Measurements from ENCODE around the gene TACC2. TPM values are rescaled to one million over a fixed set of nuclear protein-coding genes. Genes with fewer than 3 reads are reported as not detected.

The TACC2 gene
- total and polyA plus RNA-seq, 9 of the 15 experiments (the other 6 are each of a cell fraction or from before 2014, with no cell fraction given), result under 0.01 to 0.35 (median 0.03) TPM; not detected in 6

DNA sequence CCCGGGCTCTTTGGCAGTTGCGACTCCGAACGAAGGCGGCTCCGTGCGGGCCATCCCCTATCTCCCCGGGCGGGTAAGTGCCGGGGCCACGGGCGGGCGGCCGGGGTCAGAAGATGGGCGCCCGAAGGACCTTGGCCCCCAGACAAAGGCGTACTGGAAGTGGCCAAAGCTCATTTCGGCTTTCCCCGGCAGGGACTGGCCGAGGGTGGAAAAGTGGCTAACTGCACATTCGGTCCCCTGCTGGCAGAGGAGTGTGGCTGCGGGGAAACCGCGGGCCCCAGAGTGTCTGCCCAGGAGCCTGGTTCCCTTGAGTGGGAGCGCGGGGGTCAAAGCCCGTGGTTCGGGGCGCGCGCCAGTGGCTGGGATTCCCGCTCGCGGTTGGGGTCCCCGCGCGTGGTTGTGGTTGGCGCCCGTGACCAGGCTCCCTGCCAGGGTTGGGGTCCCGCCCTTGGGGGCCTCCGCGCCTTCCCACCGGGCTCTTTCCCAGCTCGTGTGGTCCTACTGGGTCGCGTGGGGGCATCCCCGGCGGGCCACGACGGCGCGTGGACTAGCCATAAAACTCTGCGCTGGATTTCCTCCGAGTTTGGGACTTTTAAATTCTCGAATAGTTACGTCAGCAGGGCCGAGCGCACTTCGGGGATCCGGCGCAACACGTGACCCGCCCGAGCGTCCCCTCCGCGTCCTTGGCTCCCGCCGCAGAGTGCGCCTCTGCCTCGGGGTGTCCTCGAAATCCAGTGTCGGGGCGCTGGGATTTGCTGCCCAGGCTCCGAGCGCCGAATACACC is 124.4 kb downstream of the TACC2 start:
- Histone ChIP-seq H3K9me1 (ENCODE audit: control insufficient read depth, insufficient read depth, low read length) (no peaks in the 10 kb centered on the region), H3K79me2 (ENCODE audit: control insufficient read depth, insufficient read depth, low read length) (no peaks in the 10 kb centered on the region), H3K27me3 (ENCODE audit: control insufficient read depth in 2 of 2, insufficient read depth in 2 of 2, low read length in 2 of 2) (peaks cover 9 to 51% of the 10 kb centered on the region in 2 experiments; a peak in 4 of 5 replicates), H3K4me3 (no peak overlapping the region), H3K36me3 (ENCODE audit: control insufficient read depth, insufficient read depth, low read length) (no peaks in the 10 kb centered on the region), H2AFZ (ENCODE audit: low read depth, low read length) (no peak overlapping the region), H3K4me1 (replicated peaks in 1 of 2; ENCODE audit: control insufficient read depth in 2 of 2, insufficient read depth in 2 of 2, low read length in 2 of 2) (peaks cover 0 to 16% of the 10 kb centered on the region in 2 experiments; a peak in 2 of 5 replicates), H3K4me2 (ENCODE audit: insufficient read depth, low read length) (no peak overlapping the region), H3K9me3 (replicated peaks; ENCODE audit: control insufficient read depth, insufficient read depth, low read depth, low read length) (no peaks in the 10 kb centered on the region), H3K27ac (ENCODE audit: extremely low read depth, low read depth, low read length) (no peak overlapping the region), H3K9ac (ENCODE audit: insufficient read depth in 1 of 2, low read depth in 2 of 2, low read length in 2 of 2) (no peak overlapping the region), H4K20me1 (replicated peaks; ENCODE audit: control insufficient read depth, insufficient read depth, low read length) (no peaks in the 10 kb centered on the region)
- FAIRE-seq (no peak), ATAC-seq (peak; percentile 74; the same call in 2 of the 3 replicates), DNase-seq (ENCODE audit: extremely low read depth in 1 of 4, low spot score in 3 of 4) (peak in 3 of 4 experiments; percentile 13 to 16 (median 15))
- in situ Hi-C loops (cut with MboI), result no loop called here
- ChIA-PET CTCF (ENCODE audit: low intra/inter-chr PET ratio) (interaction anchor here (1.2 kb wide), 1 partner anchor 59 kb away, joined by 4 read pairs; no protein-coding TSS in a partner anchor), POLR2A (no interaction called here)
- intact Hi-C loops (cut with micrococcal nuclease), result loop anchor here (10.0 kb wide), 1 partner anchor 59 kb away; no protein-coding TSS in a partner anchor
- WGBS (ENCODE audit: insufficient coverage, low coverage, missing lambda C conversion rate), result 4% methylated on average over 42 of the region's 77 CpGs
- BruUV-seq (replicated peaks), result no TSS peak
- TF ChIP-seq MECOM (CRISPR knock-in tag; IDR thresholded peaks at IDR 0.05) (no peak), RAD51 (IDR thresholded peaks at IDR 0.05; ENCODE audit: borderline replicate concordance, low read depth) (0 out of 2 replicates have a peak, but pooled peaks have one; percentile 43), RAD21 (CRISPR knock-in tag; conservative IDR thresholded peaks at IDR 0.05 in 1 of 2, IDR thresholded peaks at IDR 0.05 in 1 of 2) (no peak), GATAD2A (IDR thresholded peaks at IDR 0.05) (no peak)
- TF ChIP-seq, protein P1, sequence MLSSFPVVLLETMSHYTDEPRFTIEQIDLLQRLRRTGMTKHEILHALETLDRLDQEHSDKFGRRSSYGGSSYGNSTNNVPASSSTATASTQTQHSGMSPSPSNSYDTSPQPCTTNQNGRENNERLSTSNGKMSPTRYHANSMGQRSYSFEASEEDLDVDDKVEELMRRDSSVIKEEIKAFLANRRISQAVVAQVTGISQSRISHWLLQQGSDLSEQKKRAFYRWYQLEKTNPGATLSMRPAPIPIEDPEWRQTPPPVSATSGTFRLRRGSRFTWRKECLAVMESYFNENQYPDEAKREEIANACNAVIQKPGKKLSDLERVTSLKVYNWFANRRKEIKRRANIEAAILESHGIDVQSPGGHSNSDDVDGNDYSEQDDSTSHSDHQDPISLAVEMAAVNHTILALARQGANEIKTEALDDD (IDR thresholded peaks at IDR 0.05), result no peak
- TF ChIP-seq, protein P2, sequence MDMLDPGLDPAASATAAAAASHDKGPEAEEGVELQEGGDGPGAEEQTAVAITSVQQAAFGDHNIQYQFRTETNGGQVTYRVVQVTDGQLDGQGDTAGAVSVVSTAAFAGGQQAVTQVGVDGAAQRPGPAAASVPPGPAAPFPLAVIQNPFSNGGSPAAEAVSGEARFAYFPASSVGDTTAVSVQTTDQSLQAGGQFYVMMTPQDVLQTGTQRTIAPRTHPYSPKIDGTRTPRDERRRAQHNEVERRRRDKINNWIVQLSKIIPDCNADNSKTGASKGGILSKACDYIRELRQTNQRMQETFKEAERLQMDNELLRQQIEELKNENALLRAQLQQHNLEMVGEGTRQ (CRISPR knock-in tag; IDR thresholded peaks at IDR 0.05), result peak; percentile 74
- TF ChIP-seq, protein P3, sequence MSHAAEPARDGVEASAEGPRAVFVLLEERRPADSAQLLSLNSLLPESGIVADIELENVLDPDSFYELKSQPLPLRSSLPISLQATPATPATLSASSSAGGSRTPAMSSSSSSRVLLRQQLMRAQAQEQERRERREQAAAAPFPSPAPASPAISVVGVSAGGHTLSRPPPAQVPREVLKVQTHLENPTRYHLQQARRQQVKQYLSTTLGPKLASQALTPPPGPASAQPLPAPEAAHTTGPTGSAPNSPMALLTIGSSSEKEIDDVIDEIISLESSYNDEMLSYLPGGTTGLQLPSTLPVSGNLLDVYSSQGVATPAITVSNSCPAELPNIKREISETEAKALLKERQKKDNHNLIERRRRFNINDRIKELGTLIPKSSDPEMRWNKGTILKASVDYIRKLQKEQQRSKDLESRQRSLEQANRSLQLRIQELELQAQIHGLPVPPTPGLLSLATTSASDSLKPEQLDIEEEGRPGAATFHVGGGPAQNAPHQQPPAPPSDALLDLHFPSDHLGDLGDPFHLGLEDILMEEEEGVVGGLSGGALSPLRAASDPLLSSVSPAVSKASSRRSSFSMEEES (CRISPR knock-in tag; IDR thresholded peaks at IDR 0.05), result peak; percentile 19; the same call in 1 of the 2 replicates
- TF ChIP-seq, protein P4, sequence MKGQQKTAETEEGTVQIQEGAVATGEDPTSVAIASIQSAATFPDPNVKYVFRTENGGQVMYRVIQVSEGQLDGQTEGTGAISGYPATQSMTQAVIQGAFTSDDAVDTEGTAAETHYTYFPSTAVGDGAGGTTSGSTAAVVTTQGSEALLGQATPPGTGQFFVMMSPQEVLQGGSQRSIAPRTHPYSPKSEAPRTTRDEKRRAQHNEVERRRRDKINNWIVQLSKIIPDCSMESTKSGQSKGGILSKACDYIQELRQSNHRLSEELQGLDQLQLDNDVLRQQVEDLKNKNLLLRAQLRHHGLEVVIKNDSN (CRISPR knock-in tag; IDR thresholded peaks at IDR 0.05), result peak; percentile 75
